Measurements from ENCODE around the gene MYO7B. TPM values are rescaled to one million over a fixed set of nuclear protein-coding genes. Genes with fewer than 3 reads are reported as not detected.

MYO7B gene
- total and polyA plus RNA-seq, 8 donors = 0.61 to 2.4 (median 1.00) TPM

DNA sequence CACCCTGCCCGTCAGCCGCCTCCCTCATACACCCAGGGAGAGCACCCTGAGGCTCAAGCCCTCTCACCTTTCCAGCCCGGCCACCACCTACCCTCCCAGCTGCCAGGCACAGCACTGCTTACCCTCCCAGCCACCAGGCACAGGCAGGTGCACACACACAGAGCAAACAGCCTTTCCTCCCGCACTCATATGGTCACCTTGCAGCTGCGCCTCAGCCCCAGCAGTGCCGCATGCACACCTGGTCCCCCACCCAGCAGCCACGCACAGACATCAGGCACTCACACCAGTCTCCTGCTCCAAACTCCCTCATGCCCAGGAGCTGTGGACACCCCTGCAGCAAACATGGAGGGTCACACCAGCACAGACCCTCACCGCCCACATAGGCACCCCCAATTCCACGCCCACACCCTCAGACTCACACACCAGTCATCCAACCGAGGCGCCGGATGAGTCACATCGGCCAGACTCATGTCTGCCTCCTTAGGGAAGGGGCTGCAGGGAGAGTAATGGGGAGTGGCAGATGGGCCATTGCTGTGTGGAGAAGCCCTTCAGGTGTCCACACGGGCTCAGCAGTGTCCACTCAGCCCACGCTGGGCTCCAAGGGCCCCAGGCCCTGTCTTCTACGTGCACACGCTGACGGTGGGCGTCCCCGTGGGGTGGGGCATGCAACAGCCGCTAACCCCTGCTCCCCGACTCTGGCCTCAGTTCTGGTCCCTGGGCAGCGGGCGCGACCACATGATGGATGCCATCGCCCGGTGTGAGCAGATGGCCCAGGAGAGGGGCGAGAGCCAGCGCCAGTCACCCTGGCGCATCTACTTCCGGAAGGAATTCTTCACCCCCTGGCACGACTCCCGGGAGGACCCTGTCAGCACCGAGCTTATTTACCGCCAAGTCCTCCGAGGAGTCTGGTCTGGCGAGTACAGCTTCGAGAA lies 88.2 kb downstream of the MYO7B start:
- ATAC-seq = no peak
- DNase-seq = peak in 2 of 4 donors; percentile 28 to 71
- Histone ChIP-seq H3K36me3 (no peaks in the 10 kb centered on the region), H3K9me3 (no peaks in the 10 kb centered on the region), H3K4me3 (no peak overlapping the region), H3K27me3 (no peaks in the 10 kb centered on the region), H3K4me1 (no peaks in the 10 kb centered on the region), H3K27ac (no peak overlapping the region)
- TF ChIP-seq, protein P1, sequence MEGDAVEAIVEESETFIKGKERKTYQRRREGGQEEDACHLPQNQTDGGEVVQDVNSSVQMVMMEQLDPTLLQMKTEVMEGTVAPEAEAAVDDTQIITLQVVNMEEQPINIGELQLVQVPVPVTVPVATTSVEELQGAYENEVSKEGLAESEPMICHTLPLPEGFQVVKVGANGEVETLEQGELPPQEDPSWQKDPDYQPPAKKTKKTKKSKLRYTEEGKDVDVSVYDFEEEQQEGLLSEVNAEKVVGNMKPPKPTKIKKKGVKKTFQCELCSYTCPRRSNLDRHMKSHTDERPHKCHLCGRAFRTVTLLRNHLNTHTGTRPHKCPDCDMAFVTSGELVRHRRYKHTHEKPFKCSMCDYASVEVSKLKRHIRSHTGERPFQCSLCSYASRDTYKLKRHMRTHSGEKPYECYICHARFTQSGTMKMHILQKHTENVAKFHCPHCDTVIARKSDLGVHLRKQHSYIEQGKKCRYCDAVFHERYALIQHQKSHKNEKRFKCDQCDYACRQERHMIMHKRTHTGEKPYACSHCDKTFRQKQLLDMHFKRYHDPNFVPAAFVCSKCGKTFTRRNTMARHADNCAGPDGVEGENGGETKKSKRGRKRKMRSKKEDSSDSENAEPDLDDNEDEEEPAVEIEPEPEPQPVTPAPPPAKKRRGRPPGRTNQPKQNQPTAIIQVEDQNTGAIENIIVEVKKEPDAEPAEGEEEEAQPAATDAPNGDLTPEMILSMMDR (IDR thresholded peaks at IDR 0.05) = no peak
- intact Hi-C loops (cut with DNase I) = no loop called here

DNA sequence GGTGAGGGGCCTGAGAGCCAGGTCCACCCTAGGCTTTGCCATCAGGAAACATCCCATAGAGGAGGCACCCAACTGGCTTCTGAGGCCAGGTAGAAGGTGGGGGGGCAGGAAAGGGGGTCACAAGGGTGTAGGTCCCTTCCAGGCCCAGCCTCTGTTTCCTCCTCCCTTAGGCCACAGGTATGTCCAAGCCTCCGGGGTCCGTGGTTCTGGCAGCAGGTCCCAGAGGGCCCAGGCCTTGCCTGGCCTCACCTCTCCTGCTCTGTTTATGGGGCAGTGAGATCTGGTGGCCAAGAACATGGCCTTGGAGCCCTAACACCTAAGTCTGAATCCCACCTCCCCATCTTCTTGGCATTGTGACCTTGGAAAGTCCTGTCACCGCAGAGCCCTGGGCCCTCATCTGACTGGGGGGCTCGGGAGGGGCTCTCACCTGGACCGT lies 88.9 kb downstream of the MYO7B start:
- TF ChIP-seq, protein P1 (IDR thresholded peaks at IDR 0.05) = no peak
- H3K9me3 ChIP-seq = no peaks in the 10 kb centered on the region
- no peaks in the 10 kb centered on the region for H3K27me3 ChIP-seq
- H3K27ac ChIP-seq = no peak overlapping the region
- DNase-seq (peak in 1 of 4 donors; percentile 27), ATAC-seq (no peak)
- intact Hi-C loops (cut with DNase I) = no loop called here
- H3K4me3 ChIP-seq = no peak overlapping the region
- no peaks in the 10 kb centered on the region for H3K36me3 ChIP-seq
- H3K4me1 ChIP-seq = no peaks in the 10 kb centered on the region

DNA sequence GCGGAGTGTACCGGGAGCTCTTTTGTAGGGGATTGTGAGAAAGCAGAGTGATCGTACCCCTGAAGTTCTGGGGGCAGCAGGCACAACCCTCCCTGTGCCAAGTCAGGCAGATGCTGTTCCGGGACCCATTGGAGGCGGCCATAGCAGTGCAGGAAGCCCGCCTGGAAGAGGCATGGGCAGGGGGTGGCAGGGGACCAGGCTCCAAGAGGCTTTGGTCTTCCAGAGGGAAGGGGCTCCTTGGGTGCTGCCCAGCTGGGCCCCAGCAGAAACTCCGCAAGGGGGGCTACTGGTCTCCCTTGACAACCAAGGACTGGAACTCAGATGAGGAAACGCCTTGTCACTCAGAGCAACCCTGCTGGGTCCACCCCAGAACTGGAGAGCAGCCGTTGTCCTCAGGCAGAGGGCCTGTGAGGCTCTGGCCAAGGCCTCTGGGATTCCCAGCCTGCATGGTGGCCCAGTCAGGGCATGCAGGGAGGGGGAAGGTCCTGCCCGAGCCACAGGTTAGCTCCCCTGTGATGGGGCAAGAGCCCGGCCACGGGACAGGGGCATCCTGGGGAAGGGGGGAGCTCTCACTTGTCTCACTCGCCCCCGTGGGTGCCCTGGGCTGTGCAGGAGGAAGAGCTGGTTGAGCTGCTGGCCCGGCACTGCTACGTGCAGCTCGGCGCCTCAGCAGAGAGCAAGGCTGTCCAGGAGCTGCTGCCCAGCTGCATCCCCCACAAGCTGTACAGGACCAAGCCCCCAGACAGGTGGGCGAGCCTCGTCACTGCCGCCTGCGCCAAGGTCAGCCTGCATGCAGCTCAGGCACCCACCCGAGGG lies 89.5 kb downstream of the MYO7B start:
- Histone ChIP-seq H3K27ac (no peak overlapping the region), H3K4me3 (no peak overlapping the region), H3K9me3 (no peaks in the 10 kb centered on the region), H3K36me3 (no peaks in the 10 kb centered on the region), H3K27me3 (no peaks in the 10 kb centered on the region), H3K4me1 (no peaks in the 10 kb centered on the region)
- peak in 2 of 4 donors; percentile 21 to 79 for DNase-seq
- intact Hi-C loops (cut with DNase I) = no loop called here
- TF ChIP-seq, protein P1 (IDR thresholded peaks at IDR 0.05) = no peak
- ATAC-seq = no peak

GRCh38 chr2:127625572-127625951 lies 90.1 kb downstream of the MYO7B start:
- intact Hi-C loops (cut with DNase I) = no loop called here
- H3K9me3 ChIP-seq = no peaks in the 10 kb centered on the region
- no peaks in the 10 kb centered on the region for H3K27me3 ChIP-seq
- TF ChIP-seq, protein P1 (IDR thresholded peaks at IDR 0.05) = no peak
- no peak for ATAC-seq
- H3K36me3 ChIP-seq = no peaks in the 10 kb centered on the region
- H3K4me3 ChIP-seq = no peak overlapping the region
- H3K4me1 ChIP-seq = peaks cover 0 to 4% of the 10 kb centered on the region in 2 donors
- no peak overlapping the region for H3K27ac ChIP-seq
- DNase-seq = peak in 1 of 4 donors; percentile 17

- intact Hi-C loops (cut with DNase I) = no loop called here
- no peak overlapping the region for H3K27ac ChIP-seq
- peaks cover 0 to 11% of the 10 kb centered on the region in 2 donors for H3K4me1 ChIP-seq
- H3K27me3 ChIP-seq = no peaks in the 10 kb centered on the region
- H3K4me3 ChIP-seq = no peak overlapping the region
- no peaks in the 10 kb centered on the region for H3K36me3 ChIP-seq
- TF ChIP-seq, protein P1 (IDR thresholded peaks at IDR 0.05) = no peak
- ATAC-seq = no peak
- no peaks in the 10 kb centered on the region for H3K9me3 ChIP-seq
- DNase-seq = peak in 1 of 4 donors; percentile 64
Measured at GRCh38 chr2:127626175-127626574, 90.7 kb downstream of the MYO7B start.
